Iris pigment epithelial cell (primary cell): ENCODE results near the gene RANBP2.
"Not testable (repeated sequence)": the region's sequence is repeated elsewhere in the genome, so short reads cannot be mapped to it uniquely, and the experiment has no call there.

Source experiments
- DNase-seq: peaks from one replicate; pipeline ENCODE4 v3.0.0-alpha.2; 2011; ENCODE audit warnings: low read depth

Gene RANBP2

DNA sequence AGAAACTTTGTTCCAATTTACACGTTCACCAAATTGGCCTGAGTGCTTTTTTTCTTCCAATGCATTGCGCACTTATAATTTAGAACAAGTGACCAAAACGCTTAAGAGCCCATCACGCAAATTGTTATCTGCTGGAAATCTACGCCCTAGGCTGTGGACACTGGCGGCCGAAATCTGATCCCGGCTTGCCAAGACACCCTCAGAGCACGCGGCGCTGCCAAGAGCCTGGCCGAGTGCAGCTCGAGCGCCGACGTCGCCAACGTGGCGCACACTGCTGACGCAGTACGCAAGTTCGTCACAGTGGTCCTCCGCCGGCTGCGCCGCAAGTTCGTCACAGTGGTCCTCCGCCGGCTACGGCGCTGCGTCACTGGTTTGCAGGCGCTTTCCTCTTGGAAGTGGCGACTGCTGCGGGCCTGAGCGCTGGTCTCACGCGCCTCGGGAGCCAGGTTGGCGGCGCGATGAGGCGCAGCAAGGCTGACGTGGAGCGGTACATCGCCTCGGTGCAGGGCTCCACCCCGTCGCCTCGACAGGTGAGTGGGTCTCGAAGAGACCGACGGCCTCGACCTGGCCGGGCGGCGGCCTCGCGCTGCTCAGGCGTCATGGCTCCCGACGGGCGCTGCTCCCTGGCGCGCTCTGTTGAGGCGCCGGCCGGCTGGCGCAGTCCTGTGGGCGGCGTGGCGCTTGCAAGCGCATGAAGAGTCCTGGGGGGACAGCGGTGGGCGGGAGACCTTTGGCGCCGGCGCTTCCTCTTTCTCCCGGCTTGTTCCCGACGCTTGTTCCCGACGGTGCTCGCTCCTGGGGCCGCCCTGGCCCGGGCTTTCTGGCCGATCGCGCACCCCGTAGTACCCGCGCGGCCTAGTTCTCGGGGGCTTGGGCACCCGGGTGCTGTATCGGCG lies at the start of gene RANBP2:
TSS of gene RANBP2 (plus strand) at position 334 of the 896 bp plus-strand sequence. CDS start at position 459, 125 bp downstream.
- DNase-seq = peak; percentile 100

DNA sequence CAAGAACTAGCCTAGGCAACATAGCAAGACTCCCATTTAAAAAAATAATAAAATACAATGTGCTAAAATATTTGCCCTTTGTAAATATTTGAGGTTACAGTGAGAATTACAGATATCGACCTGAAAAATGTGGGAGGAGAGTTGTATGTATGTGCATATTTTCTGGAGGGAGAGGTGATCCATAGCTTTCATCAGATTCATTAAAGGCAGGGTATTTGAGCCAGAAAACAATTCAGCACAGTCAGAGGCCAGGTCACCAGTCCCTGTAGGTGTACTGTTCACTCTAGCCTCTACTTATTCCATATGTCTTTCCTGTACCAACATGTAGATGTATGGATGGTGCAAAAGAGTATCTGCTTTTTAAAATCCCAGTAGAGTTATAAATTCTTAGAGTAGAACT lies 49.0 kb upstream of the RANBP2 start:
- not testable (repeated sequence) for DNase-seq

DNA sequence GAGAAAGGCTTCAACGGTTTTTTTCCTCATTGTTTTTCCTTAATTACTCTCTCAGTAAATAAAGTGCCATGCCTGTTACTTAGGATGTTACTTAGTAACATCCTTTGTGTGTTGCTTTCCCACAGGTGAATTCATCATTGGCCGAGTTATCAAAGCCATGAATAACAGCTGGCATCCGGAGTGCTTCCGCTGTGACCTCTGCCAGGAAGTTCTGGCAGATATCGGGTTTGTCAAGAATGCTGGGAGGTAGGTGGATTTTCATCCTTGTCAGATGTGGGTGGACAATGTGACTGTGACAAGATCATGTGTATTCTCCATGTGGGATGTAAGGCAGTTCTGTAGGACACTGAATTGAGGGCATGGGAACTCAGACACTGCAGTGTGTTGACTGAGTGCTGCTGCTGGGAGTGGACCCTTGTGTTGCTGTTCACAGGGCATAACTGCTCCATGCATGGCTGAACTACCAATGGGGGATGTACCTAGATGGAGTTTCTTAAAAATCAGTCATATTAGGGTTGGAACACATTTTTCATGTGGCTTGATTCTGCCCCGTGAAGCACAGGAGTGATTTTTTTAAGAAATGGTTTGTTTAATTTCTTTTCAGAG lies 47.0 kb upstream of the RANBP2 start:
- DNase-seq = not testable (repeated sequence)

DNA sequence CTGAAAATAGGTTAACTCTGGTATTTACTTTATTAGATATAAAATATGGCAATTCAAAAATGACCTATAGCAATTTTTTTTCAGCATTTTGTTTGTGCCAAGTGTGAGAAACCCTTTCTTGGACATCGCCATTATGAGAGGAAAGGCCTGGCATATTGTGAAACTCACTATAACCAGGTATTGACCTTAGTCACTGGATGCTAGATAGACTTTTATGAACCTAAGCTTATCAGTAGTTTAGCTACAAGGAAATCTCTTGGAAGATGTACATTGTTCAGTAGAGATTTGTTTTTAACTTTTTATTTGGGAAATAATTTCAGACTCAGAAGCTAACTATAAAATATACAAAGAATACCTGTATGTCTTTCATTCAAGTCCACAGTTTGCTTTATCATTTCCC lies 42.8 kb upstream of the RANBP2 start:
- DNase-seq = not testable (repeated sequence)

DNA sequence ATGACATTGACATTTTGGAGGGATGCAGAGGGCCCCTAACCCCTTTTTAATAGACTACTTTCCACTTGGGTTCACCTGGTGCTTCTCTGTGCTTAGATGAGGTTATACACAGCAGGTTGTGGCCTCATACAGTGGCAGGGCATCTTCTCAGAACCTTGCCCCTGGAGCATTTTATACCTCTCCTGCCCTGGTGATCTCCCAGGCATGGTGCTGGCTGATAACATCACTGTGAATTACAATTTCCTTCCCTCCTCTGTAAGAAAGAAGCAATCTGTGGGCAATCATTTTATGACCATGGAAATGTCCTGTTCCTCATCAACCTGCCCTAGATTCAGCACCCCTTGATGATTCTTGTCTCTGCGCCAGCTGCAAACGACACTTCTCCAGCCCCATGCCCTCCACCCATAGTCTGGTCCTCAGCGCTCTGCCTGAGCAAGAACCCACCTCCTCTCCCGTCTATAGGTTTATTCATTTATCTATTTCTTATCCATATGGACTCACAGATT lies 42.0 kb upstream of the RANBP2 start:
- not testable (repeated sequence) for DNase-seq

DNA sequence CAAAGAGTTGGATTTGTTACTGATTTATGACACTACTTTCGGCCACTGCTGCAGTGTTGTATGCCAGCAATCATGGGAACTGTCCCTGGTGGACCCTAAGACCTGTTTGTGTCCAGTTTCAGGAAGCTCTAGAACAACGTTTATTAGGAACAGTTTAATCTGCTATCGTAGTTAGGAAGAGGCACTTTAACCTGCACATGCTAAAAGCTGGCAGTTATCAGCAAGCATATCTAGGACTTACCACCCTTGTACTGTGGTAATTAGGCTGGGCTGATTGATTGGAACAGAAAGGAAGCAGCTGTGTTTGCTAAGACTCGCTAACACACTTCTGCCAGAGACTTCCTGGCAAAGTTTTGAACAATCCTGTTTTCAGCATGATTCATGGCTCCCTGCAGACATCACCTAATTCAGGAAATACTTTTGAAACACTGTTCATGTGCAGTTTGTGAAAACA lies 41.1 kb upstream of the RANBP2 start:
- peak; percentile 88 for DNase-seq

DNA sequence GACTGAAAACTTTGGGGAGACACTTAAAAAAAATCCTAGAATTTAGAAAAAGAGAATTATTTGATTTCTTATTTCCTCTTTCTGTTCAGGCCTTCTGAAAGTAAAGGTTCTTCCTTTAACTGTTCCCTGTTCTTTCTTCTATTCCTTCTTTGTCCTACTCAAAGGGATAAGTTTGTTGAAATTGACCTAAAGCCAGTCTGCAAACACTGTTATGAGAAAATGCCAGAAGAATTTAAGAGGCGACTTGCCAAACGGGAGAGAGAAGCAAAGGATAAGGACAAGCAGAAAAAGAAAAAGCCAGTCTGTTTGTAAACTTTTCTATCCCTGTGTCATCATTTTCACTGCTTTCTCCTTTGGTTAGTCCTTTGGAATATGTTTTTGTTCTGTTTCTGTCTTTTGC lies 38.5 kb upstream of the RANBP2 start:
- not testable (repeated sequence) for DNase-seq

DNA sequence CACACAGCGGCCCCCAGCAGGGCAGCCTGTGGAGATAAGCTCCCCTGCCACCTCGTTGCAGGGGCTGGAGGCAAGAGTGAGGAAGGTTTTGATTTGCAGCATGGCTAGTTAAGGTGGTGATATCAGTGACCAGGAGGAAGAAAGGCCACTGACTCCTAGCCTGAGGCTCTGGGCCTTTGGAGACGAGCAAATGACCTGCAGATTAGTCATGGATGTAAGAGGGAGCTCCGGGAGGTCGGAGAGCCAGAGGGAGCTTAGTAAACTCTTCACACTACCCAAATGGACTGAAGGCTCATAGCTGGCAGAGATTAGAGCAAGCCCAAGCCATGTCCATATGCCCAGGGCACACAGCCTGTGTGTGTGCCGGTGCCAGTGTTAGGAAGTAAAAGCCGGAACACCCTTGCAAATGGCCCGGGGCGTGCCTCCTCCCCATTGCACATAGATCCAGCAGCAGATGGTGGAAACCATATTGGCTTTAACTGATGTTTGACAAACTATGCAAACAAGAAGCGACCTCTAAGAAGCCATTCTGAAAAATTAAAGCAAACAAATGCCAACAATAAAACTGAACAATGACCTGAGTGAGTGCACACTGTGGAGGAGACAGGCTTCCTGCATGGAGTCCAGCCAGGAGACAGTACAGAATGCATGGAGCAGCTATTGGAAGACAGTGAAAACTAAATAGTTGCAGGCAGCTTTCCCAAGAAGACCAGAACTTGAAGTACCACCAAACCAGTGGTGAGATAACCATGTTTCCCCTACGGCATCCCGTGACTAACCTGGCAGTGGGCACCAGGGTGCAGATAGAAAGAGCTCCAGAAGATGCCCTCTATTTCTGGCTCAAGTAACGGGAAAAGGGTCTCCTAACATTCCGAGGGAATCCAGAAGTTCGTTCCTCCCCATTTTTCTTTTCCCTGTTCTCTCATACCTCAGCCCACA lies 30.2 kb upstream of the RANBP2 start:
- not testable (repeated sequence) for DNase-seq

DNA sequence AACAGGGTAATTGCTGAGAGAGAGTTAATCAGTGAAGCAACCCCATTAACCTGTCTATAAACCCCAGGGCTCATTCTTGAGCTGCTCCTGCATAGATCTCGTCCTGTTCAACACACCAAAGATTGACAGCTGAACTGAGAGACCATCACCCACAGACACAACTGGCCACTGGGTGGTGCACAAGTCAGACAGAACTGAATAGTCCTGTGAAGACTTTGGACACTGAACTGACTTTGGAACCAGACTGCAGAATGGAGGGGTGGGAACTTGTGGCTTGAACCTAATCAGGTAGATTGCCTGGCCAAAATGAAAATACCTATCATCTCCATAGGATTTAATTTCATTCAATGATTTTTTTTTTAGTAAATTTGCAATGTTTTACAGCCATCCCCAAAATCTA lies 29.3 kb upstream of the RANBP2 start:
- DNase-seq = not testable (repeated sequence)

DNA sequence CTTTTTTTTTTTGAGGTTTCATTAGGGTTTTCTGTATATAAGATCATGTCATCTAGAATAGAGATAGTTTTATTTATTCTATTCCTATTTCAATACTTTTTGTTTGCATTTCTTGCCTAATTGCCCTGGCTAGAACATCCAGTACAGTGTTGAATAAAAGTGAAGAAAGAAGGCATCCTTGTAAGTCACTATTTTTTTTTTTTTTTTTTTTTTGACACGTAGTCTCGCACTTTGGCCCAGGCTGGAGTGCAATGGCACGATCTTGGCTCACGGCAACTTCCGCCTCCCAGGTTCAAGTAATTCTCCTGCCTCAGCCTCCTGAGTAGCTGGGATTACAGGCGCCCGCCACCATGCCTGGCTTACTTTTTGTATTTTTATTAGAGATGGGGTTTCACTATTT lies 27.8 kb upstream of the RANBP2 start:
- no peak for DNase-seq

DNA sequence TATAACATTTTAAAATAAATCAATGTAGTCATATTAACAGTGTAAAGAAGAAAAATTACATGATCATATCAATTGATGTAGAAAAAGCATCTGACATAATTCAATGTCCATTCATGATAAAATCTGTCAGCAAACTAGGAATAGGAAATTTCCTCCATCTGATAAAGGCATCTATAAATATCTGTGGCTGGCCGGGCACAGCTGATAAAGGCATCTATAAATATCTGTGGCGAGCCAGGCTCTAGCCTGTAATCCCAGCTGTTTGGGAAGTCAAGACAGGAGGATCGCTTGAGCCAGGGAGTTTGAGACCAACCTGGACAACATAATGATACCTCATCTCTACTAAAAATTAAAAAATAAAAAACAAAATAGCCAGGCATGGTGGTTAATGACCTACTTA lies 18.1 kb upstream of the RANBP2 start:
- DNase-seq = no peak

DNA sequence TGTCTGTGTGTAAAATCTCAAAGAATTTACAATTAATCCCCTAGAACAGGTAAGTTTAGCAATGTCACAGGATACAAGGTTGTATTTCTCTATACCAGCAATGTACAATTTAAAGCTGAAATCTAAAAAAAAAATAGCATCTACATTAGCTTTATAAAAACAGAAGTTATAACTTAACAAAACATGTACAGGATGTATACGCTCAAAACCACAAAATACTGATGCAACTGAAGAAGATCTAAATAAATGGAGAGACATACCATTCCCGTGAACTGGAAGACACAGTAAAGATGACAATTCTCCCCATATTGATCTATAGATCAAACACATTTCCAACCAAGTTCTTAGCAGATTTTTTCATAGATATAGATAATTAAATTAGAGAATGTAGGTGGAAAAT lies 17.5 kb upstream of the RANBP2 start:
- no peak for DNase-seq

DNA sequence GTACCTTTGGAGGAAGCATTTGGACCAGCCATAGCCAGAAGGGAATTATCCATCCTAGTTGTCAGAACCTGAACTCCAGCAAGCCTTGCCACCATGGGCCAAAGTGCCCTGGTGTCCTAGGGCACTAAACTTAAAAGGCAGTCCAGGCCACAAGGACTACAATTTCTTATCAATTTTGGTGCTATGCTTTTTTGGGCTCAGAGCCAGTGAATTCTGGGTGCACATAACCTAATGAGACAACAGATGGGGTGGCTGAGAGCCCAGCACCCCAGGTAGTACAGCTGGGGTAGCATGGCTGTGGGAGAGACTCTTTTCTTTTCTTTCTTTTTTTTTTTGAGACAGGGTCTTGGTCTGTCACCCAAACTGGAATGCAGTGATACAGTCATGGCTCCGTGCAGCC lies 14.4 kb upstream of the RANBP2 start:
- DNase-seq = no peak

DNA sequence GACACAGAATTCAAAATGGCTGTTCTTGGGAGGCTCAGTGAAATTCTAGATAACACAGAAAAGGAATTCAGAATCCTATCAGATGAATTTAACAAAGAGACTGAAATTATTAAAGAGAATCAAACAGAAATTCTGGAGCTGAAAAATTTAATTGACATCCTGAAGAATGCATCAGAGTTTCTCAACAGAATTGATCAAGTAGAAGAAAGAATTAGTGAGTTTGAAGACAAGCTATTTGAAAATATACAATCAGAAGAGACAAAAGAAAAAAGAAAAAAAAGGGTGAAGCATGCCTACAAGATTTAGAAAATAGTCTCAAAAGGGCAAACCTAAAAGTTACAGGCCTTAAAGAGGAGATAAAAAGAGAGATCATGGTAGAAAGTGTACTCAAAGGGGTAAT lies 12.0 kb upstream of the RANBP2 start:
- DNase-seq = no peak

DNA sequence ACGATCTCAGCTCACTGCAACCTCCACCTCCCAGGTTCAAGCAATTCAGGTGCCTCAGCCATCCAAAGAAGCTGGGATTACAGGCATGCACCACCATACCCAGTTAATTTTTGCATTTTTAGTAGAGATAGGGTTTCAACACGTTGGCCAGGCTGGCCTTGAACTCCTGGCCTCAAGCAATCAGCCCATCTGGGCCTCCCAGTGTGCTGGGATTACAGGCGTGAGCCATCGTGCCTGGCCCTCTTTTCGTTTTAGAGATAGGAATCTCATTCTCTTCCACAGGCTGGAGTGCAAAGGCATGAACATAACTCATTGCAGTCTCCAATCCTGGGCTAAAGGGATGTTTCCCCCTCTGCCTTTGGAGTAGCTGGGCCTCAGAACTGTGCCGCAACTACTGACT lies 2.3 kb upstream of the RANBP2 start:
- DNase-seq = not testable (repeated sequence)

DNA sequence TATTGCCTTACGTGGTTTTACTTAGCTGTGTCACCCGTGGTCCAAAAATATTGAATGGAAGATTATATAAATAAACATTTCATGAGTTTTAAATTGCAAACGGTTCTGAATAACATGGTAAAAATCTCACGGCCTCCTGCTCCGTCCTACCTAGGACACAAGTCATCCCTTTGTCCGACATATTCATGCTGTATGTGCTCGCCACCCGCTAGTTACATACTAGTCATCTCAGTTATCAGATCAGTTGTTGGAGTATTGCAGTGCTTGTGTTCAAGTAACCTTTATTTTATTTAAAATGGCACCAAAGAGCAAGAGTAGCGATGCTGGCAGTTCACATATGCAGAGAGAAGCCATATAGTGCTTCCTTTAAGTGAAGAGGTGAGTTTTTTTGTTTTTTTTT lies 6.8 kb downstream of the RANBP2 start:
- DNase-seq = not testable (repeated sequence)

DNA sequence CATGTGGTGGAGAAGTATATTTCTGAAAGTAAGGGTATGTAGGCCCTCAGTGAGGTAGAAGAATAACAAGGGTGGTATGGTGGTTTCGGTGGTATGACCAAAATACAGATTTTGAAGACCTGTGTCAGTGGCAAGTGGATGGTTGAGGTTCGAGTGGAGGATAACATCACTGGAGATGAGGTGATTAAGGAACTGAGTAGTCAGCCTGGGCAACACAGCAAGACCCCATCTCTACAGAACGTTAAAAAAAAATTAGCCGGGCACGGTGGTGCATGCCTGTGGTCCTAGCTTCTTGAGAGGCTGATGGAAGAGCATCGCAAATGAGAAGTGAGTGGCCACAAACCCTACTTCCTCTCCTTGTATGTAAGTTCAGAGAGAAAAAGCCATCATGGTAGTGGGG lies 15.4 kb downstream of the RANBP2 start:
- DNase-seq = peak; percentile 0

DNA sequence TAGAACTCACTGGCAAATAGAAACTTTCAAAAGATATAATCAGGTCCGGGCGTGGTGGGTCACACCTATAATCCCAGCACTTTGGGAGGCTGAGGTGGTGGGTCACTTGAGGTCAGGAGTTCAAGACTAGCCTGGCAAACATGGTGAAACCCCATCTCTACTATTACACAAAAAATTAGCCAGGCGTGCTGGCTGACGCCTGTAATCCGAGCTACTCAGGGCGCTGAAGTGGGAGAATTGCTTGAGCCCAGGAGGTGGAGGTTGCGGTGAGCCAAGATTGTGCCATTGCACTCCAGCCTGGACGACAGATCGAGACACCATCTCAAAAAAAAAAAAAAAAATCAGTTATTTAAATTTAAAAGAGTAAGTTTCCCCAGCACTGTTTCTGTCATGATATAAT lies 38.7 kb downstream of the RANBP2 start:
- not testable (repeated sequence) for DNase-seq

DNA sequence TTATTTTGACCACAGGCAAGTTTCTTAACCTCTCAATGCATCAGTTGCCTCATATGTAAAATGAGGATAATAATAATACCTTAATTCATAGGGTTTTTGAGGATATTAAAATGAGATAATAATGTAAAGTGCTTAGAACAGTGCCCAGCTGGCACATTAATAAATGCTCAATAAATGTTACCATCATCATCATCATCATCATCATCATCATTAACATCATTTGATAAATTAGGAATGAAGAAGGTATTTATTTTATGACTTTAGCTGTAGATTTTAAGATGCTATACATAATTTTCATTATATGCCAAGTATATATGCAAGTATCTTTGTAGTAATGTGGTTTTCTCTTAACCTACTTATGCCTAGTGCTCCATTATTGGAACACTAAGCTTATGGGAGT lies 43.3 kb downstream of the RANBP2 start:
- DNase-seq = not testable (repeated sequence)

DNA sequence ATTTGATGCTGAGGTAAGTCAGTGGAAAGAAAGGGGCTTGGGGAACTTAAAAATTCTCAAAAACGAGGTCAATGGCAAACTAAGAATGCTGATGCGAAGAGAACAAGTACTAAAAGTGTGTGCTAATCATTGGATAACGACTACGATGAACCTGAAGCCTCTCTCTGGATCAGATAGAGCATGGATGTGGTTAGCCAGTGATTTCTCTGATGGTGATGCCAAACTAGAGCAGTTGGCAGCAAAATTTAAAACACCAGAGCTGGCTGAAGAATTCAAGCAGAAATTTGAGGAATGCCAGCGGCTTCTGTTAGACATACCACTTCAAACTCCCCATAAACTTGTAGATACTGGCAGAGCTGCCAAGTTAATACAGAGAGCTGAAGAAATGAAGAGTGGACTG lies 47.4 kb downstream of the RANBP2 start:
- DNase-seq = not testable (repeated sequence)

DNA sequence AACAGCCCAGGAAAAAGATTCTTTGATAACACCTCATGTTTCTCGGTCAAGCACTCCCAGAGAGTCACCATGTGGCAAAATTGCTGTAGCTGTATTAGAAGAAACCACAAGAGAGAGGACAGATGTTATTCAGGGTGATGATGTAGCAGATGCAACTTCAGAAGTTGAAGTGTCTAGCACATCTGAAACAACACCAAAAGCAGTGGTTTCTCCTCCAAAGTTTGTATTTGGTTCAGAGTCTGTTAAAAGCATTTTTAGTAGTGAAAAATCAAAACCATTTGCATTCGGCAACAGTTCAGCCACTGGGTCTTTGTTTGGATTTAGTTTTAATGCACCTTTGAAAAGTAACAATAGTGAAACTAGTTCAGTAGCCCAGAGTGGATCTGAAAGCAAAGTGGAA lies 48.6 kb downstream of the RANBP2 start:
- DNase-seq = not testable (repeated sequence)

DNA sequence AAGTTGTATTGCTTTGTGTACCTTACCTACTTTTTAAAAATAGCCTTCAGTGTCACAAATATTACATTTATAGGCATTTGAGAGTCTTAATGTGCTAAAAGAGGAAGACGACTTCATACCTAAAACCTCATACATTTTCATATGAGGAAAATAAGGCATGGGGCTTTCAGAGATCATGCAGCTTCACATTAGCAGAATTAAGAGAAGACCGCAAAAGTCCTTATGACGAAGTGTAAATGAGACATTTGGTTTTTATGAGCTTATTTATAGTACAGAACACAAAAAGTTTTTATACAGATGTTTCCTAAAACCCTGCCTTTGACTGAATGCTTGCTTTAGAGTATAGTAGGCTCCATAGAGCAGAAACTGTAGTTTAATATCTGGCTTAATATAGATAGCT lies 57.2 kb downstream of the RANBP2 start:
- no peak for DNase-seq
